Measurements from ENCODE around the gene TP53I3. TPM values are rescaled to one million over a fixed set of nuclear protein-coding genes. Genes with fewer than 3 reads are reported as not detected.

TP53I3 gene
- total and polyA plus RNA-seq, 2 of the 4 experiments (the other 2 are of a cell fraction), result 25.5 to 42.2 TPM

DNA sequence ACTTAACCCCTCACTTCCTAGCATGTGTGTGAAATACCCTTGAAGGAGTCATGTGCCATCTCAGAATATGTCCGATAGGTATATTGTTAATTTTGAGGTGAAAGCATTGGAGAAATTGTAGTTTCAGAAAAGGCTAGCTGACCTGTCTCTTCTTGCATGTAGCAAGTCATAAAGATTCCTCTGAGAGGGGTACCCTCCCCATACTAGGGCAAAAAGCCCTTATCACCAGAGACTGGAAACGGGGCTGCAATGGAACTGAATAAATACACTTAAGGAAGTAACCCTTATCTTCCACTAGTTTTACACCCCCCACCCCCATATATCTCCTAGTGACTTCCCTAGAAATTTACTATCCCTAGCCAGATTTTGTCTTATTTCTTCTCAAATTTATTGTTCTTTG, 6.8 kb downstream of the TP53I3 start:
- CTCF ChIA-PET, result interaction anchor here (0.6 kb wide), 1 partner anchor 304 kb away, joined by 5 read pairs; no protein-coding TSS in a partner anchor
- in situ Hi-C loops (cut with MboI; ENCODE audit: low sequenced_read_pairs), result loop anchor here (10.0 kb wide), 1 partner anchor 253 kb away; no protein-coding TSS in a partner anchor
- Histone ChIP-seq H3K9me3 (ENCODE audit: control insufficient read depth, insufficient read depth, low read length) (no peaks in the 10 kb centered on the region), H3K36me3 (ENCODE audit: control insufficient read depth, insufficient read depth, low read length) (peaks cover 17% of the 10 kb centered on the region), H3K4me2 (ENCODE audit: low read depth, low read length) (peak overlapping the region; percentile 69), H3K4me3 (ENCODE audit: insufficient read depth, low read depth, low read length) (0 out of 2 replicates have a peak overlapping the region, but pooled peaks have one; percentile 73), H4K8ac (ENCODE audit: low read depth in 2 of 2, low read length in 2 of 2) (peak overlapping the region; percentile 63 to 77; a peak in 3 of 4 replicates), H3K18ac (ENCODE audit: low read depth, low read length) (no peak overlapping the region), H2BK120ac (ENCODE audit: low read depth, low read length) (no peak overlapping the region), H3K9me1 (ENCODE audit: insufficient read depth, low read length) (peaks cover 3% of the 10 kb centered on the region; the same call in 1 of the 2 replicates), H3K4ac (ENCODE audit: low read depth, low read length) (no peak overlapping the region; the same call in 1 of the 2 replicates), H2BK5ac (ENCODE audit: low read depth, low read length, poor library complexity, severe bottlenecking) (no peak overlapping the region), H3K4me1 (ENCODE audit: control insufficient read depth, insufficient read depth, low read length) (peaks cover 3% of the 10 kb centered on the region; the same call in 1 of the 2 replicates), H4K20me1 (ENCODE audit: insufficient read depth, low read length) (no peaks in the 10 kb centered on the region; the same call in 1 of the 2 replicates), H3K9ac (ENCODE audit: low read depth, low read length) (no peak overlapping the region), H2BK15ac (ENCODE audit: low read depth, low read length) (no peak overlapping the region), H3K23ac (ENCODE audit: low read depth, low read length) (0 out of 2 replicates have a peak overlapping the region, but pooled peaks have one; percentile 31), H2BK20ac (ENCODE audit: low read depth, low read length) (no peak overlapping the region), H3K27me3 (ENCODE audit: control insufficient read depth, insufficient read depth, low read length) (no peaks in the 10 kb centered on the region), H4K5ac (ENCODE audit: low read depth, low read length) (peak overlapping the region; percentile 85), H2AK9ac (replicated peaks; ENCODE audit: low read depth, low read length, poor library complexity) (peak overlapping the region; percentile 96), H2AK5ac (ENCODE audit: low read depth, low read length) (0 out of 2 replicates have a peak overlapping the region, but pooled peaks have one; percentile 5), H3K14ac (replicated peaks; ENCODE audit: low read depth, low read length) (no peak overlapping the region), H2AFZ (replicated peaks; ENCODE audit: low read length, poor library complexity) (no peak overlapping the region), H4K91ac (ENCODE audit: insufficient read depth, low read depth, low read length) (no peak overlapping the region; the same call in 1 of the 2 replicates), H3K79me1 (ENCODE audit: low read depth in 1 of 2, low read length in 2 of 2) (peaks cover 14 to 40% of the 10 kb centered on the region in 2 experiments), H3K27ac (ENCODE audit: insufficient read depth, low read length) (no peak overlapping the region), H3K56ac (ENCODE audit: extremely low read depth, insufficient read depth, low read length) (no peak overlapping the region)
- no CpG with 5 or more reads among the region's 2 CpGs for WGBS, 2 experiments (ENCODE audit: extremely low coverage in 2 of 2, insufficient read length in 1 of 2)
- POLR2A ChIA-PET (ENCODE audit: unreplicated experiment), result no interaction called here
- no peak for DNase-seq
- intact Hi-C loops (cut with micrococcal nuclease), result no loop called here
- no TSS peak for BruUV-seq (replicated peaks)
- ATAC-seq (ENCODE audit: low read depth), result no peak
- dilution Hi-C loops (cut with HindIII; ENCODE audit: low sequenced_read_pairs, unreplicated experiment), result no loop called here
- TF ChIP-seq MAZ (IDR thresholded peaks at IDR 0.05; ENCODE audit: borderline replicate concordance, low read depth, low read length), result no peak
- TF ChIP-seq, protein P1, sequence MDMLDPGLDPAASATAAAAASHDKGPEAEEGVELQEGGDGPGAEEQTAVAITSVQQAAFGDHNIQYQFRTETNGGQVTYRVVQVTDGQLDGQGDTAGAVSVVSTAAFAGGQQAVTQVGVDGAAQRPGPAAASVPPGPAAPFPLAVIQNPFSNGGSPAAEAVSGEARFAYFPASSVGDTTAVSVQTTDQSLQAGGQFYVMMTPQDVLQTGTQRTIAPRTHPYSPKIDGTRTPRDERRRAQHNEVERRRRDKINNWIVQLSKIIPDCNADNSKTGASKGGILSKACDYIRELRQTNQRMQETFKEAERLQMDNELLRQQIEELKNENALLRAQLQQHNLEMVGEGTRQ (IDR thresholded peaks at IDR 0.05; ENCODE audit: low read depth, low read length), result no peak
- TF ChIP-seq BHLHE40 (IDR thresholded peaks at IDR 0.05; ENCODE audit: low read depth, low read length), result no peak
- no peak for TF ChIP-seq MAFK (IDR thresholded peaks at IDR 0.05; ENCODE audit: low read depth, low read length)
- TF ChIP-seq NFE2L2 (IDR thresholded peaks at IDR 0.05; ENCODE audit: low read depth, low read length), result no peak
- no peak for TF ChIP-seq RCOR1 (IDR thresholded peaks at IDR 0.05; ENCODE audit: insufficient replicate concordance, low read length)
